Natural killer cell (primary cell): Measurements from ENCODE around the gene IL6ST. TPM values are rescaled to one million over a fixed set of nuclear protein-coding genes. Genes with fewer than 3 reads are reported as not detected.

Source experiments
- ATAC-seq, 3 donors: fragments of 150-1000 bp in 2 of 3; fragments of 200-7000 bp in 1 of 3; cut with Tn5 transposase; 1 replicate in 1 of 3; 2 replicates in 2 of 3; pipeline ENCODE4 v1.10.0; 2021; ENCODE audit warnings: mild to moderate bottlenecking in 2 of 3, moderate library complexity in 2 of 3
- DNase-seq, 2 donors: peaks; one replicate each; pipeline versions ENCODE4 v3.0.0 to v3.0.0-alpha.2; 2013 to 2021; ENCODE audit warnings: mixed read lengths in 1 of 2
- H3K27ac ChIP-seq: one replicate; pipeline ENCODE4 v1.5.1; 2013; ENCODE audit warnings: mild to moderate bottlenecking, low read length
- H3K27me3 ChIP-seq: one replicate; pipeline ENCODE4 v1.6.1; 2013; ENCODE audit warnings: low read length; ENCODE audit not compliant: control insufficient read depth, insufficient read depth
- H3K36me3 ChIP-seq: one replicate; pipeline ENCODE4 v1.6.1; 2013; ENCODE audit warnings: low read length; ENCODE audit not compliant: control insufficient read depth, insufficient read depth
- H3K4me1 ChIP-seq: one replicate; pipeline ENCODE4 v1.6.1; 2013; ENCODE audit warnings: low read length; ENCODE audit not compliant: control insufficient read depth, insufficient read depth
- H3K4me3 ChIP-seq: one replicate; pipeline ENCODE4 v1.5.1; 2013; ENCODE audit warnings: low read length
- H3K9me3 ChIP-seq: one replicate; pipeline ENCODE4 v1.6.1; 2013; ENCODE audit warnings: low read length; ENCODE audit not compliant: control insufficient read depth, insufficient read depth
- H3K27ac Mint-ChIP-seq, 2 donors: one replicate each; pipeline ENCODE4 v1.8.0; 2022; ENCODE audit warnings: mild to moderate bottlenecking in 2 of 2, mixed read lengths in 2 of 2, moderate library complexity in 1 of 2
- H3K27me3 Mint-ChIP-seq, 2 donors: one replicate each; pipeline ENCODE4 v1.8.0; 2022; ENCODE audit warnings: low read depth in 2 of 2, mixed read lengths in 2 of 2
- H3K36me3 Mint-ChIP-seq: one replicate; pipeline ENCODE4 v1.8.0; 2022; ENCODE audit warnings: mixed read lengths
- H3K4me1 Mint-ChIP-seq, 2 donors: one replicate each; pipeline ENCODE4 v1.8.0; 2022; ENCODE audit warnings: mixed read lengths in 2 of 2
- H3K4me3 Mint-ChIP-seq: one replicate; pipeline ENCODE4 v1.8.0; 2022; ENCODE audit warnings: mild to moderate bottlenecking, moderate library complexity, mixed read lengths
- H3K9me3 Mint-ChIP-seq, 2 donors: one replicate each; pipeline ENCODE4 v1.8.0; 2022; ENCODE audit warnings: mixed read lengths in 2 of 2
- WGBS: methylation state at CpG from one replicate; pipeline ENCODE4 v1.1.7; 2013; ENCODE audit warnings: missing lambda C conversion rate; ENCODE audit not compliant: insufficient coverage; 5-methylcytosine and 5-hydroxymethylcytosine counted together
- intact Hi-C: fragments of 100-400 bp; cut with micrococcal nuclease; formaldehyde crosslinking; loops from one replicate; pipeline ENCODE4 v1.14.2; 2022
- total RNA-seq, 4 donors: library from RNA; stranded (reverse); fragments of 120-200 nt in 1 of 4; gene quantifications; one replicate each; pipeline versions ENCODE4 v1.2.3 to v1.2.4, GENCODE V29; 2013 to 2022
- TF ChIP-seq, protein P1 (sequence below): fragments of 200-600 bp; IDR thresholded peaks from one replicate; pipeline ENCODE4 v1.8.0; 2022; ENCODE audit warnings: antibody characterized with exemption

IL6ST gene
- total RNA-seq, 3 donors from 2014 or later (not counting 1 experiment from before 2014, with no cell fraction given): 48.5 to 73.0 (median 53.8) TPM

DNA sequence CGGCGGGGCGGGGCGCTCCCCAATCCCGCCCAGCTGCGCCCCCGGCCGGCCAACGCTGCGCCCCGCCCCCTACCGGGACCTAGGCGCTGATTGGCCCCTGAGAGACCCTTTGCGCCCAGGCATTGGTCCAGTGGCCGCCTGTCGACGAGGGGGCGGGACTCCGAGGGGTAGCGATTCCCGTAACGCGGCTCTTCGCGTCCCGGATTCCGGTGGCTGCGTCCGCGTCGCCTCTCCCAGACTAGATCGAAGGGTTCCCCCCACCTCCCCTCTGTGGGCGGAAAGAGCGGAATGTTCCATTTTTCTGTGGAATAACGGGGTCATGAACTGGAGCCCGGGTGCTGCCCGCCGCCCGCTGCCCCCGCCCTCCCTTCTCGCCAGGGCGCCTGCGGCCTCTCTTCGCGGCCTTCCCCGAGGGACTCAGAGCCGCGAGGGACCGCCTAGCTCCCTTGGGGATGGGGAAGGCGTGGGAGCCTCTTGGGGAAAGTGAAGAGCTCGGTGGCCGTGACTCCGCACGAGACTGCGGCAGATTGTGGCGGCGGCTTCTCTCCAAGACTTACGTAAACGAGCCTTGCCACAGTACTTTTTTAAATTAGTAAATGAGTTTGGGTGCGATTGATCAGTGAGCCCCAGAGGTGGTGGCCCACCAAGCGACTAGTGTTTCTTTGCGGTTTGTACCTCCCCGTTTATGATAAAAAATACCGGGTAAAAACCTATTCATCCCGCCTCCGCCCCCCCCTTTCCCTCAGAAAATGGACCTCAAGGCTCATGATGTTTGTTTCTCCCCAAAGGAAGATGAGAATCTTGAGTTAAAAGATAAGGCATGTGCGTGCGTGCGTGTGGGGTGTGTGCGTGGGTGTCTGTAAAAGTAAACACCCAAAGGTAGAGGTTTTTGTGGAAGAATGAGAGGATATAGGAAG lies 493 bp upstream of the IL6ST start:
- Histone ChIP-seq H3K36me3 (no peaks in the 10 kb centered on the region), H3K9me3 (no peaks in the 10 kb centered on the region), H3K27me3 (no peaks in the 10 kb centered on the region), H3K27ac (peak overlapping the region; percentile 77), H3K4me3 (peak overlapping the region; percentile 94), H3K4me1 (peaks cover 5% of the 10 kb centered on the region)
- H3K4me1 Mint-ChIP-seq: peaks cover 29 to 40% of the 10 kb centered on the region in 2 donors
- TF ChIP-seq, protein P1, sequence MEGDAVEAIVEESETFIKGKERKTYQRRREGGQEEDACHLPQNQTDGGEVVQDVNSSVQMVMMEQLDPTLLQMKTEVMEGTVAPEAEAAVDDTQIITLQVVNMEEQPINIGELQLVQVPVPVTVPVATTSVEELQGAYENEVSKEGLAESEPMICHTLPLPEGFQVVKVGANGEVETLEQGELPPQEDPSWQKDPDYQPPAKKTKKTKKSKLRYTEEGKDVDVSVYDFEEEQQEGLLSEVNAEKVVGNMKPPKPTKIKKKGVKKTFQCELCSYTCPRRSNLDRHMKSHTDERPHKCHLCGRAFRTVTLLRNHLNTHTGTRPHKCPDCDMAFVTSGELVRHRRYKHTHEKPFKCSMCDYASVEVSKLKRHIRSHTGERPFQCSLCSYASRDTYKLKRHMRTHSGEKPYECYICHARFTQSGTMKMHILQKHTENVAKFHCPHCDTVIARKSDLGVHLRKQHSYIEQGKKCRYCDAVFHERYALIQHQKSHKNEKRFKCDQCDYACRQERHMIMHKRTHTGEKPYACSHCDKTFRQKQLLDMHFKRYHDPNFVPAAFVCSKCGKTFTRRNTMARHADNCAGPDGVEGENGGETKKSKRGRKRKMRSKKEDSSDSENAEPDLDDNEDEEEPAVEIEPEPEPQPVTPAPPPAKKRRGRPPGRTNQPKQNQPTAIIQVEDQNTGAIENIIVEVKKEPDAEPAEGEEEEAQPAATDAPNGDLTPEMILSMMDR: no peak
- no peaks in the 10 kb centered on the region for H3K9me3 Mint-ChIP-seq
- peak overlapping the region; percentile 99 for H3K4me3 Mint-ChIP-seq
- DNase-seq (peak; percentile 95 to 98), ATAC-seq (peak; percentile 95 to 100 (median 98))
- H3K27me3 Mint-ChIP-seq: no peaks in the 10 kb centered on the region
- intact Hi-C loops: loop anchor here (10.0 kb wide), 2 partner anchors 460 to 1180 kb away; partner anchors contain the start of genes GPBP1 and PLPP1
- peaks cover 6% of the 10 kb centered on the region for H3K36me3 Mint-ChIP-seq
- under 1% methylated on average over 68 of the region's 70 CpGs for WGBS
- peak overlapping the region; percentile 92 to 96 for H3K27ac Mint-ChIP-seq

DNA sequence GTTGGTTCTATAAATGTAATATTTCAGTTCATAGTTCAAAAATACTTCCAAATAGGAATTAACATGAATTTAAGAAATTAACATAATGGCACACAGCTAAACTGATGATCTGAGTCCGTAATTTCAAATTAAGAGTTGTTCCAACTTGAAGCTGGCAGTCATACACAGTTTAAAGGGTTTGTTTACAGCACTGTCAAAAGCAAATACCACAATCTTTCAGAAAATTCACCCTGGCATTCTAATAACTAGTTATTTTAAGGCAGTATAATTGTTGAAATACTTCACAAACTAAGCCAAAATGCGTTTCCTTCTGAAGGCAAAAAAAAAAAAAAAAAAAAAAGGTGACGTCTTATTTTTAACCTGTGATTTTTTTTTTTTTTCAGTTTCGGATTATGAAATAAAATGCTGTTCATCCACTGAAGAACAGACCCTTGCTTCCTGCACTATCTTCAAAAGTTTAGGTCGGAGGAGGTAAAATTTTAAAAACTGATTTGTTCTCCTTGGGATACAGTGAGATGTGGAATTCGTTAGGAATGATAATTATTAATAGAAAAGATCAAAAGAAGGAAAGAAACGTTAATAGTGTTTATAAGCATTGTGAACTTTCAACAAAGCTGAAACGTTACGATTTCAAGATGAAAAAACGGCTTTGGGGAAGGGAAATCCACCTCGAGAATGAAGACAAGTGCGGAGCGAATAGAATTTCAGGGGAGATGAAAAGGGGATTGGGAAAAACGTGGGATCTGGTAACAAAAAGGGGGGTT lies 850 bp downstream of the IL6ST start:
- H3K36me3 Mint-ChIP-seq: peaks cover 6% of the 10 kb centered on the region
- Histone ChIP-seq H3K4me1 (peaks cover 5% of the 10 kb centered on the region), H3K36me3 (no peaks in the 10 kb centered on the region), H3K27ac (peak overlapping the region; percentile 73), H3K27me3 (no peaks in the 10 kb centered on the region), H3K9me3 (no peaks in the 10 kb centered on the region), H3K4me3 (peak overlapping the region; percentile 94)
- WGBS: 3% methylated on average over 11 of the region's 14 CpGs
- DNase-seq (peak in 1 of 2 donors; percentile 69), ATAC-seq (no peak)
- peak overlapping the region; percentile 92 to 96 for H3K27ac Mint-ChIP-seq
- H3K27me3 Mint-ChIP-seq: no peaks in the 10 kb centered on the region
- peaks cover 29 to 53% of the 10 kb centered on the region in 2 donors for H3K4me1 Mint-ChIP-seq
- TF ChIP-seq, protein P1: no peak
- peak overlapping the region; percentile 99 for H3K4me3 Mint-ChIP-seq
- no peaks in the 10 kb centered on the region for H3K9me3 Mint-ChIP-seq
- intact Hi-C loops: loop anchor here (2.0 to 10.0 kb wide), 3 partner anchors 459 to 1181 kb away; partner anchors contain the start of genes GPBP1, MAP3K1 and PLPP1

DNA sequence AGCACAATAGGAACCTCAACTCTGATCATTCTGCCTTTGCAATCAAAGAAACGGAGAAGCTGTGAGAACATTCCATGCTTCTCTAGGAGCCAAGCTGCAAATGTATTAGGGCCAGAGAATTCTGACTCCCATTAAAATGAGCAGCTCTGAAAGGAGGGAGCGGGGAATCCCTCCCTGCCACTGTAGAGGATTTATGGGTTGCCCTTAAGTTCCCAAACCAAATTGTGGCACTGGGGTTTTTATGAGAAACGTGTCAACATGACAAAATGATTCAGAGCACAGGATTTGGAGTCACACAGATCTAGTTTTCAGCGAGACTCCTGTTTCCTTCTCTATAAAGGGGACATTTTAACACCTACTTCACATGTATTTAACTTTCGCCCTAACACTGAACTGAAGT lies 1.8 kb downstream of the IL6ST start:
- H3K4me3 Mint-ChIP-seq: peak overlapping the region; percentile 99
- H3K4me3 ChIP-seq: no peak overlapping the region
- H3K27ac ChIP-seq: no peak overlapping the region
- H3K4me1 Mint-ChIP-seq: peaks cover 29 to 54% of the 10 kb centered on the region in 2 donors
- no peak for DNase-seq
- no peaks in the 10 kb centered on the region for H3K27me3 ChIP-seq
- no peaks in the 10 kb centered on the region for H3K27me3 Mint-ChIP-seq
- peaks cover 6% of the 10 kb centered on the region for H3K36me3 Mint-ChIP-seq
- 54% methylated on average over 4 of the region's 5 CpGs for whole genome bisulfite sequencing
- TF ChIP-seq, protein P1: no peak
- peaks cover 5% of the 10 kb centered on the region for H3K4me1 ChIP-seq
- no peaks in the 10 kb centered on the region for H3K36me3 ChIP-seq
- no peak for ATAC-seq
- intact Hi-C loops: loop anchor here (2.0 to 10.0 kb wide), 3 partner anchors 458 to 1182 kb away; partner anchors contain the start of genes GPBP1, MAP3K1 and PLPP1
- H3K9me3 ChIP-seq: no peaks in the 10 kb centered on the region
- no peaks in the 10 kb centered on the region for H3K9me3 Mint-ChIP-seq
- H3K27ac Mint-ChIP-seq: peak overlapping the region; percentile 92 to 96
